Caco-2 (cell line): ENCODE results near the gene ALKBH3. TPM values are rescaled to one million over a fixed set of nuclear protein-coding genes. Genes with fewer than 3 reads are reported as not detected.

Source experiments
- BruUV-seq: library from RNA; stranded (reverse); fragments of 400-500 nt; replicated peaks from 2 replicates; lab custom pipeline; 2021; lab: Mats Ljungman, UMichigan
- CTCF ChIA-PET: fragments of 300-600 bp; sonication (Branson Sonifier 250); formaldehyde crosslinking; loops from one replicate; lab custom pipeline; 2022; ENCODE audit warnings: antibody characterized with exemption; lab: Charles Lee
- POLR2A ChIA-PET: fragments of 300-600 bp; sonication (Branson Sonifier 250); formaldehyde crosslinking; loops from one replicate; lab custom pipeline; 2022; ENCODE audit warnings: antibody characterized with exemption; lab: Charles Lee
- DNase-seq, 2 experiments: peaks; one replicate each; pipeline versions ENCODE4 v3.0.0 to v3.0.0-alpha.2; 2020 to 2022
- H3K27me3 ChIP-seq: replicated peaks from 2 replicates; pipeline ENCODE4 v1.6.0; 2011; ENCODE audit warnings: low read length; ENCODE audit not compliant: control insufficient read depth, insufficient read depth
- H3K36me3 ChIP-seq: 2 replicates; pipeline ENCODE4 v1.5.1; 2011; ENCODE audit warnings: low read length; ENCODE audit not compliant: control insufficient read depth, insufficient read depth
- H3K4me1 ChIP-seq: fragments of 250-450 bp; sonication (Bioruptor Pico); 2 replicates; pipeline ENCODE4 v1.5.1; 2020; ENCODE audit warnings: mild to moderate bottlenecking
- H3K4me3 ChIP-seq: 2 replicates; pipeline ENCODE4 v1.5.1; 2011; ENCODE audit warnings: low read depth, mild to moderate bottlenecking, control low read depth, low read length
- H3K9me3 ChIP-seq: fragments of 250-450 bp; sonication (Bioruptor Pico); 2 replicates; pipeline ENCODE4 v1.5.1; 2020; ENCODE audit warnings: mild to moderate bottlenecking, moderate library complexity
- H3K27ac Mint-ChIP-seq: one replicate; pipeline ENCODE4 v1.8.0; 2022; ENCODE audit warnings: mixed read lengths; ENCODE audit not compliant: unreplicated experiment
- H3K27me3 Mint-ChIP-seq: one replicate; pipeline ENCODE4 v1.8.0; 2022; ENCODE audit warnings: mixed read lengths; ENCODE audit not compliant: insufficient read depth, unreplicated experiment
- H3K36me3 Mint-ChIP-seq: one replicate; pipeline ENCODE4 v1.8.0; 2022; ENCODE audit warnings: mild to moderate bottlenecking, mixed read lengths; ENCODE audit not compliant: insufficient read depth, unreplicated experiment
- H3K4me1 Mint-ChIP-seq: one replicate; pipeline ENCODE4 v1.8.0; 2022; ENCODE audit warnings: low read depth, mixed read lengths; ENCODE audit not compliant: unreplicated experiment
- H3K4me3 Mint-ChIP-seq: one replicate; pipeline ENCODE4 v1.8.0; 2022; ENCODE audit warnings: mild to moderate bottlenecking, moderate library complexity, mixed read lengths; ENCODE audit not compliant: unreplicated experiment
- H3K9me3 Mint-ChIP-seq: one replicate; pipeline ENCODE4 v1.8.0; 2022; ENCODE audit warnings: mixed read lengths; ENCODE audit not compliant: unreplicated experiment
- CTCF ChIP-seq, 2 experiments: fragments of 200-600 bp in 1 of 2; IDR thresholded peaks; 1 replicate in 1 of 2; 2 replicates in 1 of 2; pipeline versions ENCODE4 v1.5.1 to v1.8.0; 2011 to 2022; ENCODE audit warnings: antibody characterized with exemption in 1 of 2, control low read depth in 1 of 2, inconsistent platforms in 1 of 2, low read depth in 1 of 2, low read length in 1 of 2, mild to moderate bottlenecking in 1 of 2, moderate library complexity in 1 of 2; ENCODE audit not compliant: insufficient read depth in 1 of 2, severe bottlenecking in 1 of 2, unreplicated experiment in 1 of 2
- intact Hi-C: fragments of 100-400 bp; cut with micrococcal nuclease; formaldehyde crosslinking; loops from one replicate; pipeline ENCODE4 v1.10.0; 2022; ENCODE audit not compliant: unreplicated experiment
- total RNA-seq: library from RNA; stranded (reverse); gene quantifications from 2 replicates; pipeline ENCODE4 v1.2.3, GENCODE V29; 2022

Gene ALKBH3
- total RNA-seq, 1 experiment from 2014 or later = 42.4 TPM

GRCh38 chr11:43933608-43934551 lies 53.2 kb downstream of the ALKBH3 start:
- H3K36me3 Mint-ChIP-seq = peaks cover 5% of the 10 kb centered on the region
- ChIA-PET POLR2A (no interaction called here), CTCF (no interaction called here)
- no peak overlapping the region for H3K4me3 Mint-ChIP-seq
- no peaks in the 10 kb centered on the region for H3K36me3 ChIP-seq
- no peak for DNase-seq
- no peaks in the 10 kb centered on the region for H3K9me3 Mint-ChIP-seq
- TF ChIP-seq CTCF (IDR thresholded peaks at IDR 0.05; ENCODE audit: insufficient read depth in 1 of 2, low read depth in 1 of 2, low read length in 1 of 2, severe bottlenecking in 1 of 2, unreplicated experiment in 1 of 2) = no peak
- intact Hi-C loops = no loop called here
- H3K4me1 ChIP-seq = no peaks in the 10 kb centered on the region
- no TSS peak for BruUV-seq
- no peaks in the 10 kb centered on the region; the same call in 1 of the 2 replicates for H3K27me3 ChIP-seq
- peaks cover 8% of the 10 kb centered on the region for H3K27me3 Mint-ChIP-seq
- no peak overlapping the region for H3K4me3 ChIP-seq
- H3K4me1 Mint-ChIP-seq = peaks cover 7% of the 10 kb centered on the region
- no peaks in the 10 kb centered on the region for H3K9me3 ChIP-seq
- no peak overlapping the region for H3K27ac Mint-ChIP-seq

GRCh38 chr11:43934601-43935423 lies 54.2 kb downstream of the ALKBH3 start:
- no peak for TF ChIP-seq CTCF (IDR thresholded peaks at IDR 0.05; ENCODE audit: insufficient read depth in 1 of 2, low read depth in 1 of 2, low read length in 1 of 2, severe bottlenecking in 1 of 2, unreplicated experiment in 1 of 2)
- peaks cover 5% of the 10 kb centered on the region for H3K36me3 Mint-ChIP-seq
- Histone ChIP-seq H3K36me3 (no peaks in the 10 kb centered on the region), H3K27me3 (no peaks in the 10 kb centered on the region; the same call in 1 of the 2 replicates), H3K4me1 (no peaks in the 10 kb centered on the region), H3K9me3 (no peaks in the 10 kb centered on the region), H3K4me3 (no peak overlapping the region)
- no peak for DNase-seq
- BruUV-seq = no TSS peak
- intact Hi-C loops = no loop called here
- H3K27ac Mint-ChIP-seq = no peak overlapping the region
- H3K27me3 Mint-ChIP-seq = peaks cover 10% of the 10 kb centered on the region
- ChIA-PET POLR2A (no interaction called here), CTCF (no interaction called here)
- H3K9me3 Mint-ChIP-seq = no peaks in the 10 kb centered on the region
- H3K4me1 Mint-ChIP-seq = peaks cover 7% of the 10 kb centered on the region
- no peak overlapping the region for H3K4me3 Mint-ChIP-seq

- no peak for TF ChIP-seq CTCF (IDR thresholded peaks at IDR 0.05; ENCODE audit: insufficient read depth in 1 of 2, low read depth in 1 of 2, low read length in 1 of 2, severe bottlenecking in 1 of 2, unreplicated experiment in 1 of 2)
- H3K27me3 ChIP-seq = no peaks in the 10 kb centered on the region; the same call in 1 of the 2 replicates
- POLR2A ChIA-PET = no interaction called here
- Mint-ChIP-seq H3K9me3 (no peaks in the 10 kb centered on the region), H3K4me3 (no peak overlapping the region), H3K27me3 (peaks cover 12% of the 10 kb centered on the region), H3K27ac (no peak overlapping the region), H3K36me3 (peaks cover 5% of the 10 kb centered on the region), H3K4me1 (peaks cover 7% of the 10 kb centered on the region)
- DNase-seq = no peak
- no peak overlapping the region for H3K4me3 ChIP-seq
- no TSS peak for BruUV-seq
- H3K9me3 ChIP-seq = no peaks in the 10 kb centered on the region
- CTCF ChIA-PET = no interaction called here
- no peaks in the 10 kb centered on the region for H3K36me3 ChIP-seq
- intact Hi-C loops = no loop called here
- no peaks in the 10 kb centered on the region for H3K4me1 ChIP-seq
These were observed 54.9 kb downstream of the ALKBH3 start for GRCh38 chr11:43935424-43935979.
